Gastroesophageal sphincter (tissue), 4 donors: Measurements from ENCODE around the gene CMTM6. TPM values are rescaled to one million over a fixed set of nuclear protein-coding genes. Genes with fewer than 3 reads are reported as not detected.

Experiments
- ATAC-seq: fragments of 150-250 bp; one replicate; pipeline ENCODE4 v1.9.1; 2016; ENCODE audit warnings: mild to moderate bottlenecking, moderate library complexity
- H3K27ac ChIP-seq, 4 donors: fragments of 200-600 bp; sonication (generic) in 3 of 4; 1 replicate in 3 of 4; 2 replicates in 1 of 4; pipeline ENCODE4 v1.5.1; 2016 to 2019
- H3K27me3 ChIP-seq: fragments of 200-600 bp; sonication (generic); one replicate; pipeline ENCODE4 v1.5.1; 2019
- H3K36me3 ChIP-seq, 2 donors: fragments of 200-600 bp; sonication (generic); one replicate each; pipeline ENCODE4 v1.5.1; 2019; ENCODE audit warnings: control low read depth in 1 of 2
- H3K4me1 ChIP-seq, 3 donors: fragments of 200-600 bp; sonication (generic); 1 replicate in 2 of 3; 2 replicates in 1 of 3; pipeline ENCODE4 v1.5.1; 2016 to 2019; ENCODE audit warnings: control low read depth in 2 of 3
- H3K4me3 ChIP-seq, 2 donors: fragments of 200-600 bp; sonication (generic); one replicate each; pipeline ENCODE4 v1.5.1; 2019; ENCODE audit warnings: mild to moderate bottlenecking in 1 of 2, moderate library complexity in 1 of 2
- H3K9me3 ChIP-seq, 3 donors: fragments of 200-600 bp; sonication (generic); one replicate each; pipeline ENCODE4 v1.5.1; 2017 to 2019; ENCODE audit warnings: control low read depth in 2 of 3
- EP300 ChIP-seq: sonication (generic); formaldehyde crosslinking; IDR thresholded peaks from one replicate; pipeline ENCODE4 v1.6.1; 2017; ENCODE audit warnings: antibody characterized with exemption, mild to moderate bottlenecking
- POLR2A ChIP-seq, 2 donors: fragments of 450-650 bp; IDR thresholded peaks; one replicate each; pipeline ENCODE4 v1.6.1; 2017; ENCODE audit warnings: antibody characterized with exemption in 2 of 2, mild to moderate bottlenecking in 2 of 2, moderate library complexity in 1 of 2
- POLR2AphosphoS5 ChIP-seq: sonication (generic); formaldehyde crosslinking; IDR thresholded peaks from one replicate; pipeline ENCODE4 v1.6.1; 2017; ENCODE audit warnings: antibody characterized with exemption
- WGBS, 2 donors: methylation state at CpG; one replicate each; pipeline ENCODE4 v1.1.5; 2018; ENCODE audit warnings: low coverage in 1 of 2; 5-methylcytosine and 5-hydroxymethylcytosine counted together
- total RNA-seq, 4 donors: library from RNA; depleted of rRNA; stranded (reverse); fragments of >200 nt; gene quantifications; one replicate each; pipeline ENCODE4 v1.1.0, GENCODE V29; 2016
- TF ChIP-seq, protein P1 (sequence below), 4 experiments: fragments of 200-600 bp in 2 of 4; fragments of 450-650 bp in 2 of 4; sonication (generic) in 1 of 4; IDR thresholded peaks; one replicate each; pipeline ENCODE4 v1.5.1; 2017 to 2019; ENCODE audit warnings: antibody characterized with exemption in 4 of 4, mild to moderate bottlenecking in 2 of 4, moderate library complexity in 2 of 4

Gene CMTM6
- total RNA-seq, 4 donors from 2014 or later, result 38.8 to 64.0 (median 55.5) TPM

DNA sequence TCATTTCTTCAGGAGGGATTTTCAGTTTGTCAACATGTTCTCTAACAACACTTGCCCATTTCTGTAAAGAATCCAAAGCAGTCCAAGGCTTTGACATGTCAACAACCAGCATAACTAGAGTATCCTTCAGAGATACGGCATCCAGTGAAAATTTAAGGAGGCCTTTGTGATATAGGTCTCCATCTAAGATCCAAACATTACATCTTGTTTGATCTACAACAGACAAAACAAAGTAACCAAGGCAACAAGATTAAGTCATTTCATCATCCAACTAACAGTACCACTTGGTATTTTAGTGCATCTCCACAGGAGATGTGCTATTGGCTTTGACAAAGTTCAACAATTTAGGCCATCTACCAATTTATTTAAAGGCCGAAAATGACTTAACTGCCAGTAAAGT, 42.2 kb upstream of the CMTM6 start:
- peaks cover 0 to 14% of the 10 kb centered on the region in 2 donors for H3K36me3 ChIP-seq
- ATAC-seq, result no peak
- no peak overlapping the region for H3K4me3 ChIP-seq

DNA sequence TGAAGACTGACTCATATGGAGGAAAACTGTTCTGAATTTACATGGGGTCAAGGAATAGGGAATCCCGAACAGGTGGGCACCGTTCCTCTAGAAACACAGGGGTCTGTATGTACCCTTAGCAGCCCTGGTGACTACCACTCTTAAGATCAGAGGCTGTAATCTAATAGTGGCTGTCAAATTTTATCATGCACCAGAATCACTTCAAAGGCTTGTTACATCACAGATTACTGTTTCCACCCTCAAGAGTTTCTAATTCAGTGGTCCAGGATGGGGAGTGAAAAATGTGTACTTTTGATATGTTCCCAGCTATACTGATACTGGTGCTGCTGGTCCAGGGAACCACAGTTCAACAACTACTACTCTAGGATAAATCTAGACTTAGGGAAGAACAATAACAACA, 40.2 kb upstream of the CMTM6 start:
- Histone ChIP-seq H3K27me3 (no peaks in the 10 kb centered on the region), H3K27ac (no peak overlapping the region), H3K36me3 (peaks cover 0 to 24% of the 10 kb centered on the region in 2 donors), H3K4me1 (peaks cover 0 to 22% (median 2%) of the 10 kb centered on the region in 3 donors), H3K4me3 (no peak overlapping the region), H3K9me3 (no peaks in the 10 kb centered on the region)
- no peak for ATAC-seq
- no peak for TF ChIP-seq POLR2AphosphoS5
- TF ChIP-seq EP300, result no peak
- TF ChIP-seq, protein P1, sequence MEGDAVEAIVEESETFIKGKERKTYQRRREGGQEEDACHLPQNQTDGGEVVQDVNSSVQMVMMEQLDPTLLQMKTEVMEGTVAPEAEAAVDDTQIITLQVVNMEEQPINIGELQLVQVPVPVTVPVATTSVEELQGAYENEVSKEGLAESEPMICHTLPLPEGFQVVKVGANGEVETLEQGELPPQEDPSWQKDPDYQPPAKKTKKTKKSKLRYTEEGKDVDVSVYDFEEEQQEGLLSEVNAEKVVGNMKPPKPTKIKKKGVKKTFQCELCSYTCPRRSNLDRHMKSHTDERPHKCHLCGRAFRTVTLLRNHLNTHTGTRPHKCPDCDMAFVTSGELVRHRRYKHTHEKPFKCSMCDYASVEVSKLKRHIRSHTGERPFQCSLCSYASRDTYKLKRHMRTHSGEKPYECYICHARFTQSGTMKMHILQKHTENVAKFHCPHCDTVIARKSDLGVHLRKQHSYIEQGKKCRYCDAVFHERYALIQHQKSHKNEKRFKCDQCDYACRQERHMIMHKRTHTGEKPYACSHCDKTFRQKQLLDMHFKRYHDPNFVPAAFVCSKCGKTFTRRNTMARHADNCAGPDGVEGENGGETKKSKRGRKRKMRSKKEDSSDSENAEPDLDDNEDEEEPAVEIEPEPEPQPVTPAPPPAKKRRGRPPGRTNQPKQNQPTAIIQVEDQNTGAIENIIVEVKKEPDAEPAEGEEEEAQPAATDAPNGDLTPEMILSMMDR (IDR thresholded peaks at IDR 0.05), result no peak
- no peak for TF ChIP-seq POLR2A (IDR thresholded peaks at IDR 0.05)
- 100% methylated on average over 2 of the region's 2 CpGs for WGBS, 2 donors

More for the DNA sequence above, 42.2 kb upstream of the CMTM6 start:
- Histone ChIP-seq H3K27me3 (no peaks in the 10 kb centered on the region), H3K4me1 (peaks cover 0 to 22% (median 2%) of the 10 kb centered on the region in 3 donors), H3K9me3 (no peaks in the 10 kb centered on the region), H3K27ac (no peak overlapping the region)
- TF ChIP-seq EP300 (no peak), POLR2AphosphoS5 (no peak), POLR2A (IDR thresholded peaks at IDR 0.05) (no peak)
- TF ChIP-seq, protein P1 (IDR thresholded peaks at IDR 0.05), result no peak
- WGBS, 2 donors, result 57 to 66% methylated on average over 2 of the region's 2 CpGs

DNA sequence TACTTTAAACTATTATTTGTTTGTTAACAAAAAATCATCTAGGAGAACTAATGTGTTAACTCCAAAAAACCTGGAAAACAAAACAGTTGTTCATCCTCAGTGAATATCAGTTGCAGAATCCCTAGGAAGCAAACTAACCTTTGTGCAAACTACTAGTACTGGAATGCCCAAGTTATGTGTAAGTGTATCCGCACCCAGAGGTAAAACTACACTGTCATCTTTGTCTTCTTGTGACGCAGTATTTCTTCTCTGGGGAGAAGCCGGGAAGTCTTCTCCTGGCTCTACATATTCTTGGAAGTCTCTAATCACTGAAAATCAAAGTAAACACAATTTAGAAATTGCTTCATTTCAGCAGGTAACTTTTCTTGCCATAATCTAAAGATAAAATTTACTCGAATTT, 38.2 kb upstream of the CMTM6 start:
- TF ChIP-seq POLR2AphosphoS5, result no peak
- no peak for TF ChIP-seq POLR2A (IDR thresholded peaks at IDR 0.05)
- TF ChIP-seq, protein P1 (IDR thresholded peaks at IDR 0.05), result no peak
- TF ChIP-seq EP300, result no peak
- 93 to 95% methylated on average over 3 of the region's 4 CpGs for WGBS, 2 donors
- no peaks in the 10 kb centered on the region for H3K9me3 ChIP-seq
- H3K4me3 ChIP-seq, result no peak overlapping the region
- no peaks in the 10 kb centered on the region for H3K27me3 ChIP-seq
- H3K36me3 ChIP-seq, result peaks cover 0 to 28% of the 10 kb centered on the region in 2 donors
- no peak for ATAC-seq
- H3K4me1 ChIP-seq, result peaks cover 0 to 19% (median 2%) of the 10 kb centered on the region in 3 donors
- H3K27ac ChIP-seq, result no peak overlapping the region

DNA sequence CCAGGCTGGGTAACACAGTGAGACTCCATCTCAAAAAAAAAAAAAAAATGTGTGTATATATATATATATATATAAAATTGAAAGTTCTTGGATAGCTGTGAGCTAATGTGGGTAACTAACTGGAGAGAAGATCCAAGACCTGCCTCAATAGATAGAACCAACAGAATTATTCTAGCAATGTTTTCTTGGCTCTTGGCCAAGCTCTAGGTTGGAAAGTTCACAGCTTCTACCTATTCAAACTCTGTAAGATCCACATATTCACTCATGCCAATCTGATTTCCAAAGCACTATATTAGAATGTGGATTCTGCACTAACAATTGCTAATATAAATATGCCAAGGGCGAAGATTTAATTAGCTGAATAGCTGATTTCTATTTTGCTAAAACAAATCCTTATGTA, 29.8 kb upstream of the CMTM6 start:
- H3K4me1 ChIP-seq, result peaks cover 0 to 4% (median 0%) of the 10 kb centered on the region in 3 donors
- no peak overlapping the region for H3K4me3 ChIP-seq
- TF ChIP-seq POLR2AphosphoS5, result no peak
- TF ChIP-seq, protein P1 (IDR thresholded peaks at IDR 0.05), result no peak
- TF ChIP-seq POLR2A (IDR thresholded peaks at IDR 0.05), result no peak
- TF ChIP-seq EP300, result no peak
- H3K9me3 ChIP-seq, result no peaks in the 10 kb centered on the region
- H3K27me3 ChIP-seq, result no peaks in the 10 kb centered on the region
- no peak overlapping the region for H3K27ac ChIP-seq
- H3K36me3 ChIP-seq, result peaks cover 0 to 79% of the 10 kb centered on the region in 2 donors
- no peak for ATAC-seq
- 88 to 100% methylated on average over 1 of the region's 1 CpG for WGBS, 2 donors

DNA sequence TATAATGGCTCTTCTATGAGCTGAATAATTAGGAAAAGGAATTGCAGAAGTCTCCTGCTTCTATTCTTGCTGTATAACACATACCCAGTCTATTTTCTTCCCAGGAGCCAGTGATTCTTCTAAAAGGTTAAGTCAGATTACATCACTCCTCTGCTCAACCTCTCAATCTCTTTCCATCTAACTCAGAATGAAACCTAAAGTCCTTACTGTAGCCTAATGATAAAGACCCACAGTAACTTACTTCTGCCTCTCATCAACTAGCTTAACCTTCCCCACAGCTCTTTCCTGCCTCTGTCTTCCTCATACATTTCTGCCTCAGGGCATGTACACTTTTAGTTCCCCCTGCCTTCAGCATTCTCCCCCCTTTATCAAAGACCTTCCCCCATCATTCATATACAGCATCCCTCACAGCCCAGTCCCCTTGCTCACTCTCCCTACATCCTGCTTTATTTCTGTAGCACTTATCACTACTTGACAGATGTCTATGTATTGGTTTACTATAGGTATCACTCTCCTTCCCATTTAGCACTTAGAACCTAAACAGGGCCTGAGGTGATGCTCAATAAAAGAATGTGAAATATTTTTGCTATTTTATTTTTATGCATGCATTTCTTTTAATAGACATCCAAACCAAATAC, 28.5 kb upstream of the CMTM6 start:
- no peak overlapping the region for H3K4me3 ChIP-seq
- H3K36me3 ChIP-seq, result peaks cover 4 to 90% of the 10 kb centered on the region in 2 donors
- no peak overlapping the region for H3K27ac ChIP-seq
- peaks cover 0 to 4% (median 0%) of the 10 kb centered on the region in 3 donors for H3K4me1 ChIP-seq
- H3K27me3 ChIP-seq, result no peaks in the 10 kb centered on the region
- TF ChIP-seq POLR2A (IDR thresholded peaks at IDR 0.05), result no peak
- TF ChIP-seq EP300, result no peak
- TF ChIP-seq POLR2AphosphoS5, result no peak
- TF ChIP-seq, protein P1 (IDR thresholded peaks at IDR 0.05), result no peak
- no peak for ATAC-seq
- no peaks in the 10 kb centered on the region for H3K9me3 ChIP-seq
